ENCODE data around the gene TSACC.

- TF ChIP-seq CTCF (IDR thresholded peaks at IDR 0.05; ENCODE audit: borderline replicate concordance, extremely low read depth, low read length, poor library complexity, severe bottlenecking), result no peak
- TF ChIP-seq EZH2 (IDR thresholded peaks at IDR 0.05; ENCODE audit: borderline replicate concordance, low read depth, low read length, severe bottlenecking), result no peak
Observed at GRCh38 chr1:156356262-156356874, 18.0 kb downstream of the TSACC start.

All from DND-41 (cell line).